ENCODE data around the gene SLC6A13. TPM values are rescaled to one million over a fixed set of nuclear protein-coding genes. Genes with fewer than 3 reads are reported as not detected.

SLC6A13 gene
- polyA plus RNA-seq, 1 donor from 2014 or later, result 1.4 TPM

DNA sequence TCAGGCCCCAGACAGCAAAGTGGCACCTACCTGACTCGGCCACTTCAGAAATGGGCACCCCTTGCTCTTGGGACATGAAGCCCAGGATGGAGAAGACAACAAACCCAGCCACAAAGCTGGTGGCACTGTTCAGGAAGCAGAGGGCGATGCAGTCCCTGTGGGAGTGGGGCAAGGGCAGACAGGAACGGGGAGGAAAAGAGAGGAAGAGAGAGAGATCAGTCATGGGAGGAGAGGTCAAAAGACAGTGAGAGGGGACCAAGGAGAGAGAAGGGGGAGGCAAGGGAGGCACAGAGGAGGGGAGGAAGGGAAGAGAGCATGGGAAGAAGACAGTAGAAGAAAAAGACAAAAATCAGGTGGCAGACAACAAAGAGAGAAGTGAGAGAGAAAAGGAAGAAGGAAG, 65.3 kb downstream of the SLC6A13 start:
- H3K79me2 ChIP-seq (replicated peaks; ENCODE audit: insufficient read depth, low read length), result no peaks in the 10 kb centered on the region
- H3K36me3 ChIP-seq (ENCODE audit: insufficient read depth, low read length), result no peaks in the 10 kb centered on the region
- no peak overlapping the region for H3K4me2 ChIP-seq (ENCODE audit: low read length)
- H3K9ac ChIP-seq (ENCODE audit: low read length), result no peak overlapping the region
- H4K20me1 ChIP-seq (ENCODE audit: insufficient read depth), result no peaks in the 10 kb centered on the region
- H3K9me2 ChIP-seq (ENCODE audit: insufficient read depth, low read length), result no peaks in the 10 kb centered on the region
- H3K4me3 ChIP-seq (ENCODE audit: low read length), result no peak overlapping the region
- no peaks in the 10 kb centered on the region for H3F3A ChIP-seq (ENCODE audit: insufficient read depth, low read length, poor library complexity, severe bottlenecking)
- peaks cover under 1% of the 10 kb centered on the region for H3K27me3 ChIP-seq (ENCODE audit: insufficient read depth, low read depth, low read length)
- H2AFZ ChIP-seq (ENCODE audit: low read depth, low read length), result no peak overlapping the region
- H3K9me3 ChIP-seq (ENCODE audit: low read length), result no peaks in the 10 kb centered on the region
- no peak overlapping the region for H3K27ac ChIP-seq (ENCODE audit: low read length)
- TF ChIP-seq RAD21 (conservative IDR thresholded peaks at IDR 0.05) (no peak), TAF1 (IDR thresholded peaks at IDR 0.05; ENCODE audit: low read depth) (no peak), POLR2AphosphoS5 (IDR thresholded peaks at IDR 0.05) (no peak), EP300 (conservative IDR thresholded peaks at IDR 0.05; ENCODE audit: poor library complexity, severe bottlenecking) (no peak), SMC3 (conservative IDR thresholded peaks at IDR 0.05; ENCODE audit: poor library complexity) (no peak), EZH2 (IDR thresholded peaks at IDR 0.05; ENCODE audit: borderline replicate concordance, insufficient read depth, low read length, poor library complexity, severe bottlenecking) (no peak), MXI1 (conservative IDR thresholded peaks at IDR 0.05; ENCODE audit: poor library complexity, severe bottlenecking) (no peak)
- TF ChIP-seq, protein P1, sequence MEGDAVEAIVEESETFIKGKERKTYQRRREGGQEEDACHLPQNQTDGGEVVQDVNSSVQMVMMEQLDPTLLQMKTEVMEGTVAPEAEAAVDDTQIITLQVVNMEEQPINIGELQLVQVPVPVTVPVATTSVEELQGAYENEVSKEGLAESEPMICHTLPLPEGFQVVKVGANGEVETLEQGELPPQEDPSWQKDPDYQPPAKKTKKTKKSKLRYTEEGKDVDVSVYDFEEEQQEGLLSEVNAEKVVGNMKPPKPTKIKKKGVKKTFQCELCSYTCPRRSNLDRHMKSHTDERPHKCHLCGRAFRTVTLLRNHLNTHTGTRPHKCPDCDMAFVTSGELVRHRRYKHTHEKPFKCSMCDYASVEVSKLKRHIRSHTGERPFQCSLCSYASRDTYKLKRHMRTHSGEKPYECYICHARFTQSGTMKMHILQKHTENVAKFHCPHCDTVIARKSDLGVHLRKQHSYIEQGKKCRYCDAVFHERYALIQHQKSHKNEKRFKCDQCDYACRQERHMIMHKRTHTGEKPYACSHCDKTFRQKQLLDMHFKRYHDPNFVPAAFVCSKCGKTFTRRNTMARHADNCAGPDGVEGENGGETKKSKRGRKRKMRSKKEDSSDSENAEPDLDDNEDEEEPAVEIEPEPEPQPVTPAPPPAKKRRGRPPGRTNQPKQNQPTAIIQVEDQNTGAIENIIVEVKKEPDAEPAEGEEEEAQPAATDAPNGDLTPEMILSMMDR (IDR thresholded peaks at IDR 0.05; ENCODE audit: poor library complexity, severe bottlenecking), result no peak
- TF ChIP-seq, protein P2, sequence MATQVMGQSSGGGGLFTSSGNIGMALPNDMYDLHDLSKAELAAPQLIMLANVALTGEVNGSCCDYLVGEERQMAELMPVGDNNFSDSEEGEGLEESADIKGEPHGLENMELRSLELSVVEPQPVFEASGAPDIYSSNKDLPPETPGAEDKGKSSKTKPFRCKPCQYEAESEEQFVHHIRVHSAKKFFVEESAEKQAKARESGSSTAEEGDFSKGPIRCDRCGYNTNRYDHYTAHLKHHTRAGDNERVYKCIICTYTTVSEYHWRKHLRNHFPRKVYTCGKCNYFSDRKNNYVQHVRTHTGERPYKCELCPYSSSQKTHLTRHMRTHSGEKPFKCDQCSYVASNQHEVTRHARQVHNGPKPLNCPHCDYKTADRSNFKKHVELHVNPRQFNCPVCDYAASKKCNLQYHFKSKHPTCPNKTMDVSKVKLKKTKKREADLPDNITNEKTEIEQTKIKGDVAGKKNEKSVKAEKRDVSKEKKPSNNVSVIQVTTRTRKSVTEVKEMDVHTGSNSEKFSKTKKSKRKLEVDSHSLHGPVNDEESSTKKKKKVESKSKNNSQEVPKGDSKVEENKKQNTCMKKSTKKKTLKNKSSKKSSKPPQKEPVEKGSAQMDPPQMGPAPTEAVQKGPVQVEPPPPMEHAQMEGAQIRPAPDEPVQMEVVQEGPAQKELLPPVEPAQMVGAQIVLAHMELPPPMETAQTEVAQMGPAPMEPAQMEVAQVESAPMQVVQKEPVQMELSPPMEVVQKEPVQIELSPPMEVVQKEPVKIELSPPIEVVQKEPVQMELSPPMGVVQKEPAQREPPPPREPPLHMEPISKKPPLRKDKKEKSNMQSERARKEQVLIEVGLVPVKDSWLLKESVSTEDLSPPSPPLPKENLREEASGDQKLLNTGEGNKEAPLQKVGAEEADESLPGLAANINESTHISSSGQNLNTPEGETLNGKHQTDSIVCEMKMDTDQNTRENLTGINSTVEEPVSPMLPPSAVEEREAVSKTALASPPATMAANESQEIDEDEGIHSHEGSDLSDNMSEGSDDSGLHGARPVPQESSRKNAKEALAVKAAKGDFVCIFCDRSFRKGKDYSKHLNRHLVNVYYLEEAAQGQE (IDR thresholded peaks at IDR 0.05; ENCODE audit: borderline replicate concordance), result no peak

DNA sequence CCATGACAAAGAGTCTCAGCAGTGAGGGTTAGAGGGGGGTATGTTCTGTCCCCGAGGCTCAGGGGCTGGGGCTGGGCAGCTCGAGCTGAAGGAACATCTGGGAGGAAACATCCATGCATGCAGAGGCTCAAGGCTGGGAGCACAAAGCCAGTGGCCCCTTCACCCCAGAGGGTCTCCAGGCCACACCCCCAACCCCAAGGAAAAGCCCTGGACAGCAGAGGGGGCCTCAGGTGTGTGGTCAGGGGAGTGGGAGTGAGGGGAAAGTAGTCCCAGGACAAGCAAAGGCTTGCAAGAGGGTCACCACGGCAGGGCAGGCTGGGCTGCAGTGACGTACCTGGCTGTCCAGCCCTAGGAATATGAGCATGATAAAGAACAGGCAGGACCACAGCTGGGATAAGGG, 66.2 kb downstream of the SLC6A13 start:
- H3K9me3 ChIP-seq (ENCODE audit: low read length), result no peaks in the 10 kb centered on the region
- H3K27ac ChIP-seq (ENCODE audit: low read length), result no peak overlapping the region
- no peaks in the 10 kb centered on the region for H3K79me2 ChIP-seq (replicated peaks; ENCODE audit: insufficient read depth, low read length)
- H3K27me3 ChIP-seq (ENCODE audit: insufficient read depth, low read depth, low read length), result no peaks in the 10 kb centered on the region
- H3K9ac ChIP-seq (ENCODE audit: low read length), result no peak overlapping the region
- no peaks in the 10 kb centered on the region for H3K9me2 ChIP-seq (ENCODE audit: insufficient read depth, low read length)
- no peaks in the 10 kb centered on the region for H4K20me1 ChIP-seq (ENCODE audit: insufficient read depth)
- H3K4me2 ChIP-seq (ENCODE audit: low read length), result no peak overlapping the region
- H3K4me3 ChIP-seq (ENCODE audit: low read length), result no peak overlapping the region
- TF ChIP-seq POLR2AphosphoS5 (IDR thresholded peaks at IDR 0.05), result no peak
- no peak overlapping the region for H2AFZ ChIP-seq (ENCODE audit: low read depth, low read length)
- H3K36me3 ChIP-seq (ENCODE audit: insufficient read depth, low read length), result no peaks in the 10 kb centered on the region
- H3F3A ChIP-seq (ENCODE audit: insufficient read depth, low read length, poor library complexity, severe bottlenecking), result no peaks in the 10 kb centered on the region

DNA sequence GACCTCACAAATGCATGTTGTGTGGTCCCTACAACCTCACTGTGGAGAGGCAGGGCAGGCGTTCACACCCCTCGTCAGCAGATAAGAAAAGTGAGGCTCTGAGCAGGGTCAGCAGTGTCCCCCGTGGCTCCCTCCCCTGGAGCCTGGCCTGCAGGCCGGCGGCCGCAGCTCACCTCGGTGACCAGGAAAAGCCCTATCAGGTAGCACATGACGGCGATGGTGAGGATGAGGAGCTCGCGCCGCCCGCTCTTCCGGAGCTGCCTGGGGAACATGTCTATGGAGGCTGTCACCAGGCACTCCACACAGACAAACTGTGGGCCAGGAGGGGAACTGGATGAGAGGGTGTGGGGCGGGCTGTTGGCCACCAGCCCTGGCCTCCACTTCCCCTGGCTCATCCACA, 66.7 kb downstream of the SLC6A13 start:
- H4K20me1 ChIP-seq (ENCODE audit: insufficient read depth), result no peaks in the 10 kb centered on the region
- no peaks in the 10 kb centered on the region for H3F3A ChIP-seq (ENCODE audit: insufficient read depth, low read length, poor library complexity, severe bottlenecking)
- no peaks in the 10 kb centered on the region for H3K27me3 ChIP-seq (ENCODE audit: insufficient read depth, low read depth, low read length)
- no peaks in the 10 kb centered on the region for H3K9me2 ChIP-seq (ENCODE audit: insufficient read depth, low read length)
- no peaks in the 10 kb centered on the region for H3K79me2 ChIP-seq (replicated peaks; ENCODE audit: insufficient read depth, low read length)
- H3K27ac ChIP-seq (ENCODE audit: low read length), result no peak overlapping the region
- no peaks in the 10 kb centered on the region for H3K9me3 ChIP-seq (ENCODE audit: low read length)
- TF ChIP-seq EZH2 (IDR thresholded peaks at IDR 0.05; ENCODE audit: borderline replicate concordance, insufficient read depth, low read length, poor library complexity, severe bottlenecking), result no peak
- TF ChIP-seq, protein P2 (IDR thresholded peaks at IDR 0.05; ENCODE audit: borderline replicate concordance), result no peak
- TF ChIP-seq POLR2AphosphoS5 (IDR thresholded peaks at IDR 0.05), result no peak
- no peak for TF ChIP-seq EP300 (conservative IDR thresholded peaks at IDR 0.05; ENCODE audit: poor library complexity, severe bottlenecking)
- TF ChIP-seq MXI1 (conservative IDR thresholded peaks at IDR 0.05; ENCODE audit: poor library complexity, severe bottlenecking), result no peak
- no peak for TF ChIP-seq TAF1 (IDR thresholded peaks at IDR 0.05; ENCODE audit: low read depth)
- TF ChIP-seq SMC3 (conservative IDR thresholded peaks at IDR 0.05; ENCODE audit: poor library complexity), result no peak
- no peak for TF ChIP-seq RAD21 (conservative IDR thresholded peaks at IDR 0.05)
- TF ChIP-seq, protein P1 (IDR thresholded peaks at IDR 0.05; ENCODE audit: poor library complexity, severe bottlenecking), result no peak
- H3K4me2 ChIP-seq (ENCODE audit: low read length), result no peak overlapping the region
- no peak overlapping the region for H3K9ac ChIP-seq (ENCODE audit: low read length)
- no peak overlapping the region for H3K4me3 ChIP-seq (ENCODE audit: low read length)
- H3K36me3 ChIP-seq (ENCODE audit: insufficient read depth, low read length), result no peaks in the 10 kb centered on the region
- no peak overlapping the region for H2AFZ ChIP-seq (ENCODE audit: low read depth, low read length)

Data from neural cell (in vitro differentiated cells).